HG03378 (cell line): ENCODE results near the gene LSM7.

Experiments used
- ATAC-seq: cut with Tn5 transposase; IDR thresholded peaks from one replicate; pipeline ENCODE4 v1.9.1; 2021; ENCODE audit warnings: mild to moderate bottlenecking, moderate library complexity; ENCODE audit not compliant: unreplicated experiment

LSM7 gene

DNA sequence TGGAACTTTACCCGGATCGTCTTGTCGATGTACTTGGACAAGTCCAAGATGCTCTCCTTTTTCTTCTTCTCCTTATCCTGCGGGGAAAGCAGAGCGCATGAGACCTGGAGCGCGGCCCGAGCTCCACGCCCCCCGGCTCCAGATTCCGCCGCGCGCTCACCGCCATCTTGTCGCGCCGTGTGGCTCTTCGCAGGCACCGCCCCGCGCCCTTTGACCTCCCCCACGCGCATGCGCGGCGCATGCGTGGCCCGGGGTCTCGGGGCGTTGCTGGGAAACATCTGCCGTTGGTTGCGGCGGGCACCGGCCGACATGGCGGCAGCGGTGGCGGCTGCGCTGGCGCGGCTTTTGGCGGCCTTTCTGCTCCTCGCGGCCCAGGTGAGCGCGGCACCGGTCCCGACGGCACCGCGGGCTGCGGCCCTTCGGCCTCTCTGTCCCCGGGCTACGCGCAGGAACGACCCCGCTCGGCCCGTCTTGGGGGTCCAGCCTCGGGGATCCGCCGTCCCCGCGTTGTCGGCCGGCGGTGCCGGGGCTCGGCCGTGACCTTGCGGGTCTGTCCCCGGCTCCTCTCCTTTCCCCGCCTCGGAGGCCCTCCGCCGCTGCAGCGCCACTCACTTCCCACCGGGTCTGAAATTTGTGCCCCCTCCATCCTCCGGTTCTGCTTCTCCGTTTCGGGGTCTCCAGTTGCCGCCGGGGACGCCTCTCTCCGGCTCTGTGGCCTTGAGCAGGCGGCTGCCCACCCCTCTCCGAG is at the start of gene LSM7, which contains the start of gene SPPL2B:
Gene LSM7 (minus strand): TSS at position 186 of the 748 bp plus-strand sequence. CDS start 20 bp downstream, at position 166.
Gene SPPL2B (plus strand): TSS at position 284 of the 748 bp plus-strand sequence. CDS start 26 bp downstream, at position 310.
- no peak for ATAC-seq

DNA sequence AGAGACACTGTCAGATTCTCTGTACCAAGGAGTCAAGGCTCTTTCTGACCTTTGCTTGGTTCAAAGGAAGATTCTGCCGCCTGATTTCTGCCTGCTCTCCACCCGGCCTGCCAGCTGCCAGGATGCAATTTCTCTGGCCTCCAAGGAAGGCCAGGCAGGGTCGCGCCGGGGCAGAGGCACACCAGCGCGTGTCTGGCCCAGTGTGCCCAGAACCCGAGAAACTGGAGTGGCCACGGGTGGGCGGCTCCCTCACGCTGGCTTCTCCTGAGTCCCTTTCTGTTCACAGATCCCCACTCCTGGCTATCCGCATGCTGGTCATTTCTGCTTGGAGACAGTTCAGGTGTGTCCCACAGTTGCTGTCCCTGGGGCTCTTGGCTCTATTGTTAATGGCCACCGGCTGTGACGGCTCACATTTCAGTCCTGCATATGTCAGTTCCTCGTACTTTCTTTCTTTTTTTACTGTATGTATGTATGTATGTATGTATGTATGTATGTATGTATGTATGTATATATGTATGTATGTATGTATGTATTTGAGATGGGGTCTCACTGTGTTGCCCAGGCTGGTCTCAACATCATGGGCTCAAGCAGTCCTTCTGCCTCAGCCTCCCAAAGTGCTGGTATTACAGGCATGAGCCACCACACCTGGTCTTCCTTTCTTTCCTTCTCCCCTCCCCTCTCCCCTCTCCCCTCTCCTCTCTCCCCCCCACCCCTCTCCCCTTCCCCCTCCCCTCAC is 48.6 kb upstream of the LSM7 start:
- ATAC-seq, result no peak

DNA sequence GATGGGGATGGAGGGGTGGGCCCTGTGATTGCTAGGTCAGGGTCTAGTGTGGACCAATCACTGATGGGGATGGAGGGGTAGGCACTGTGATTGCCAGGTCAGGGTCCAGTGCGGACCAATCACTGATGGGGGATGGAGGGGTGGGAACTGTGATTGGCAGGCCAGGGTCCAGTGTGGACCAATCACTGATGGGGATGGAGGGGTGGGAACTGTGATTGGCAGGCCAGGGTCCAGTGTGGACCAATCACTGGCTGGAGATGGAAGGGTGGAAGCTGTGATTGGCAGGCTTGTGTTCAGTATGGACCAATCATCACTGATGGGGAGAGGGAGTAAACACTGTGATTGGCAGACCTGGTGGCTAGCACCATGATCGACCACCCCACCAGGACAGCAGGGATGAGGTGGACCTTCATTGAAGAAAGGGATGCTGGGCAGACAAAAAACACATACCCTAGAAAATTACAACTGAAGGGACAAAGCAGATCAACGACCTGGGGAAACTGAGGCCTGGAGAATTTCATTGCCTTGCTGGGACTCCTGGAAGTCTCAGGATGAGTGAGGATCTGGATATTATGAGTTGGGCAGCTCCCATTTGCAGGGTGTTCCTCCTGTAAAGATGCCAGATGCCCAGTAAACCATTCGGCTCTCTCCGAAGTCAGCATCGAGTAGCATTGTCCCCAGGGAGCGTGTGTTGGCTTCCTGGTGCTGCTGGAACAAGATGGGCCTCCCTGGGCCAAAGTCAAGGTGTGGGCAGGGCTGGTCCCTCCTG is 47.2 kb upstream of the LSM7 start:
- no peak for ATAC-seq

DNA sequence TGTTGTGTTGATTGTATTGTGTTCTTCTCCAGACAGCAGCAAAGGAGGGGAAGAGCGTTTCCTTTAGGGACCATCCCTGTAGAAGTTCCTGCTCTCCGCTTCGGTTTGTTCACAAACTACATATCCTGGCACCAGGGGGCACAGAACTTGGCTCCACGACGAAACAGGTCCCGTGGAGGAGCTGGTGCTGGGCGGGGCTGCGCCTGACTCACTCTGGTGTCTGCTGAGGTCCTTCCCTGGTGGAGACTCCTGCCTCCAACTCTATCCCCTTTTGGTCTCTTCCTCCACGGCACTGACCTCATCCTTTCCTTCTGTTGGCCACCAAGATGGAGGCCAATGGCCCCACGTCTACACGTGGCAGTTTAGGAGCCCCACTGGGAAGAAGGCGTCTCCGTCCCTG is 46.4 kb upstream of the LSM7 start:
- ATAC-seq, result no peak

DNA sequence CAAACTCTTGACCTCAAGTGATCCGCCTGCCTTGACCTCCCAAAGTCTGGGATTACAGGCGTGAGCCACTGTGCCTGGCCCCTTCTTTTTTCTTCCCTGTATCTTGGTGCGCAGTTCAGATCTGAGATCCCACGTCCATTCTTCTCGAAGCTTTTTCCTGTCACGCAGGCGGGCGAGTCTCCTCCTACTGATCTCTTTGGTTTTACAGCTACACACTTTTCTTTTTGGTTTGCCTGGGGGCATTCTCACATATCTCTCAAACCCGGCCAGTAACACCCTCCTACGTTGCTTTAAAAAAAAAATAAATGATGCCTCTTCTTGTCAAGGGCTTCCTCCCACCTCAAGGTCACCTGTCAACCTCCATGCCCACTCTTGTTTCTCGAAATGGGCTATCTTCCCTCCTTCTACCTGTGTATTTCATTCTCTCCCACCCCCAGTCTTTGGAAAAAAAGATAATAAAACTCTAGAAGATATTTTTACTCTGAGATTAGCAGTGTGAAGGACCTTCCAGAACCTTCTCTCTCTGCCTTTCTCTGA is 43.8 kb upstream of the LSM7 start:
- no peak for ATAC-seq

DNA sequence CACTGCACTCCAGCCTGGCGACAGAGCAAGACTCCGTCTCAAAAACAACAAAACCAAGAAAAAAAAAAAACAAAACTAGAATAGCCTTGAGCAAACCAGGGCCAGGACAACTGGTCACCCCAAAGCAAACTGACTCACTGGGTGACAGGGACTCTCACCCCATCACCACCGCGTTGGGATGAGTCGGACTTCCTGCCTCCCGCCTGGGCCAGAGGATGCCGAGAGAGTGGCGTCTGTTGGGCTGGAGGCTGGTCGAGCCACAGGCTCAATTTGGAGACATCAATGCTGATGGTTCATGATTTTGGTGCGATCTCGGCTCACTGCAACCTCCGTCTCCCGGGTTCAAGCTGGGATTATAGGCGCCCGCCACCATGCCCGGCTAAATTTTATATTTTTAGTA is 43.3 kb upstream of the LSM7 start:
- ATAC-seq, result no peak

DNA sequence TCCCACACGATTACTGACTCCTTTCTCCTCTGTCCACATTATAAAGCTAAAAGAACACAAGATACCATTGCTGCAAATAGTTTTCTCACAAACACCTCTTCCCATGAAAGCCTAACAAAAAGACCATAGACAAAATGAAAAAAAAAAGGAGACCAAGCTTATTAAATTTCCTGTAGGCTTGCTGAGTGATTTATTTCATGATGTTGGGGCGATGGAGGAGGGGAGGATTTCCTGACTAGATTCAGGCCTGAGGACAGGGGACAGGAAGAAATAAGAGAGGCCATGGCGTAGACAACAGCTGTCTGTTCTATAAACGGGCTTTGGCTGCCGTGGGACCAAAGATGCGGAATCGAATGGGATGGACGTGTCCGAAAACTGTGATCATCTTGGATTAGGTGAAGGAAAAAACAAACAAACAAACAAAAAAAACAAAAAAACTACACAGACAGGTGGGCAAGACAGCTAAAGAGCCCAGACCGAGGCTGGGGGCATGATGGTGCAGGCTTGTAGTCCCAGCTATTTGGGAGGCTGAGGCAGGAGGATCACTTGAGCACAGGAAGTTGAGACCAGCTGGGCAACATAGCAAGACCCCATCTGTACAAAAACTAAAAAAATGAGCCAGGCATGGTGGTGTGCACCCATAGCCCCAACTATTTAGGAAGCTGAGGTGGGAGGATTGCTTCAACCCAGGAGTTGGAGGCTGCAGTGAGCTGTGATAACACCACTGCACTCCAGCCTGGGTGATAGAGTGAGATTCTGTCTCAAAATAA is 37.0 kb upstream of the LSM7 start:
- ATAC-seq, result no peak

DNA sequence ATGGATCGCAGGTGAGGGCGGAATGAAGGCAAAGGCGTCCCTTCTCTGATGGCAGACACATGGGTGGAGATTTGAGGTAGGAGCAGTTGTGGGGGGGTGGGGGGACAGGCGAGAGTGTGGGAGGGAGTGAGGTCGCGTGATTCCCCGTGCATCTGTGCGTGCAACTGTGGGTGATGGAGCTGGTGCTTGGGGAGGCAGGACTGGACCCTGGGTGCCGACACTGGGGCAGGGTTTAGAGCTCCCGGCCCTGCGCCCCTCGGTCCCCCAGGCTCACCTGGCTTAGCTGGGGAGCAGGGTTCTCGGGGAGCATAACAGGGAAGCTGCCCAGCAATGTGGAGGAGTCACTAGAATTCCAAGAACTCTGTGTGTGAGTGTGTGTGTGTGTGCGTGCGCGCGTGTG is 35.0 kb upstream of the LSM7 start:
- ATAC-seq, result no peak

DNA sequence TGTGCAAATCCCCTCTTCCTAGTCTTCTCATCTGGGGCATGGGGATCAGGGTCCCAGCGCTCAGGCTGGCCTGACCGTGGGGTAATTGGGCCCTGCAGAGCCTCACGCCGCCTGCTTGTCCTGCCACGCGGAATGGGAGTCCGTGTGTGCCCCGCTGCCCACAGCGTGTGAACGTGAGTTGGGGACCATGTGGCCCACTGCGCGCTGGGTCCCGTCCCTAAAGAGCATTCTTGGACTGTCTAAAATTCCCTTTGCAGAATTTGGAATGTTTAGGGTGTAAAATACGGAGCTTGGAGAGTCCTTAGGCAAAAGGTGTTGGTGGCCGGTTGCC is 34.5 kb upstream of the LSM7 start:
- no peak for ATAC-seq

DNA sequence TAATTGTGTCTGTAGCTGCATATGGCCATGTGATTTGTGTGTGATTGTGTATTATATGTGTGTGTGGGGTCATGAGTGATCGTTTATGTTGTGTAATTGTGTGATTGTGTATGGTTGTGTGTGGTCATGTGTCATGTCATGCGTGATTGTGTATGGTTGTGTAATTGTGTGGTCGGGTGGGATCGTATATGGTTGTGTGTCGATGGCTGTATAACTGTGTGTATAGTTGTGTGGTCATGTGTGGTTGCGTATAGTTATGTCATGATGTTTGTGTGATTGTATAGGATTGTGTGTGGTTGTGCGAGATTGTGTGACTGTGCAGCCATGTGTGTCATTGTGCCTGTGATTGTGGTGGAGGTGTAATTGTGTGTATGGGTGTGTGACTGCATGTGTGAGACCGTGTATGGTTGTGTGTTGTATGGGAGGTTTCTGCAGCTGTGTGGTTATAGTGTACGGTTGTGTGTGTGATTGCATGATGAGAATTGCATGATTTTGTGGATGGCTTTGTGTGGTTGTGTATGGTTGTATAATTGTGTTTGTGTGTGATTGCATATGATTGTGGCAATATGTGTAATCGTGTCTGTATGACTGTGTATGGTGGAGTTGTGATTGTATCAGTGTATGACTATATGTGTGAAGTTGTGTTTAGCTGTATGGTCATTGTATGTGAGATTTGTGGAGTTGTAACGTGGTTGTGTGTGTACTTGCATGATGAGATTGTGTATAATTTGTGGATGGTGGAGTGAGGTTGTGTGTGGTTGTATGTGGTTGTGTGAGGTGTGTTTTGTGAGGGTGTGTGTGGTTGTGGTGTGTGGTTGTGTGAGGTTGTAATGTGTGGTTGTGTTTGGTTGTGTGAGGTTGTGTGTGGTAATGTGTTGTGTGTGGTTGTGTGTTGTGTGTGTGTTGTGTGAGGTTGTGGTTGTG is 33.9 kb upstream of the LSM7 start:
- ATAC-seq, result no peak

DNA sequence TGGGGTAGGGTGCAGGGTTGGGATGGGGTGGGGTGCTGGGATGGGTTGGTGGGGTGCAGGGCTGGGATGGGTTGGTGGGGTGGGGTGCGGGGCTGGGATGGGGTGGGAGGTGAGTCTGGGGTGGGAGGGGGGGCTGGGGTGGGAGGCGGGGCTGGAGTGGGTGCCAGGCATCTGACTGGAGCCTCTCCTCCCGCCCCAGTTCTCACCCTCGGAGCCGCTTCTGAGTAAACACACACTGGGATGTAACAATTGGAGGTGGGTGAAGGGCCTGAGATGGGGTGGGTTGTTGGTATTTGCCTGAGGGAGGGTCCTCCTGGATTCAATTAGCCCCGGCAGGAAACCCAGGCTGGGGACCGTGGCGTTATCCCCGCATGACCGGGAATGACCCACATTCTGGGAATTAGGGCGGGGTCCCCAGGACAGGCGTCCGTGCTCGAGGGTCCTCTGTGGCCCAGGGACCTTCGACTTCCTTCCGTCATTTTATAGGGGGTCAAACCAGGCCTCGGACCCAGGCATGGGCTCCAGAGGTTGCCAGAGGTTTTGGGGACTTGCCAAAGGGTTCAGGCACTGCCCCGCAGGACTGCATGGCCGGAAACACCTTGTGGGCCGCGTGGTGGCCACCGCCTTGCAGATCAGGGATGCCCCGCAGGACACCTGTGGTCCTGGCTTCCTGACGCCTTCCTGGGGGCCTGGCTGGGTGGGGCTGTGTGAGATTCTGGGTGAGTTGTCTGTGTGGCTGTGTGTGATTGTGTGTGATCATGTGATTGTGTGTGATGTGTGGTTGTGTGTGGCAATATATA is 33.1 kb upstream of the LSM7 start:
- ATAC-seq, result no peak

DNA sequence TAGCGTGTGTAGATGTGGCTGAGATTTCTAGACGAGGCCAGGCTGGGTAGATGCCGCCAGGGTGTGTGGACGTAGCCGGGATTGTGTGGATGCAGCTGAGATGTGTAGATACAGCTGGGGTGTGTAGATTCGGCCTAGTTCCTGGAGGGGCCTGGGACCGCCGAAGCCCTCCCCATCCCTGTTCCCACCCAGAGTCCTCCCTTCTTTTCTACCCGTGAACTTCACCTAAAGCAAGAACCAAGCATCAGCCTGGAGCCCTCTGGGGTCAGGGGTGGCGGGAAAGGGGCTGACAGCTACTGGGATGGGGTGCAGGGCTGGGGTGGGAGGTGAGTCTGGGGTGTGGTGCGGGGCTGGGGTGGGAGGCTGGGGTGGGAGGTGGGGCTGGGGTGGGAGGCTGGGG is 32.4 kb upstream of the LSM7 start:
- no peak for ATAC-seq

DNA sequence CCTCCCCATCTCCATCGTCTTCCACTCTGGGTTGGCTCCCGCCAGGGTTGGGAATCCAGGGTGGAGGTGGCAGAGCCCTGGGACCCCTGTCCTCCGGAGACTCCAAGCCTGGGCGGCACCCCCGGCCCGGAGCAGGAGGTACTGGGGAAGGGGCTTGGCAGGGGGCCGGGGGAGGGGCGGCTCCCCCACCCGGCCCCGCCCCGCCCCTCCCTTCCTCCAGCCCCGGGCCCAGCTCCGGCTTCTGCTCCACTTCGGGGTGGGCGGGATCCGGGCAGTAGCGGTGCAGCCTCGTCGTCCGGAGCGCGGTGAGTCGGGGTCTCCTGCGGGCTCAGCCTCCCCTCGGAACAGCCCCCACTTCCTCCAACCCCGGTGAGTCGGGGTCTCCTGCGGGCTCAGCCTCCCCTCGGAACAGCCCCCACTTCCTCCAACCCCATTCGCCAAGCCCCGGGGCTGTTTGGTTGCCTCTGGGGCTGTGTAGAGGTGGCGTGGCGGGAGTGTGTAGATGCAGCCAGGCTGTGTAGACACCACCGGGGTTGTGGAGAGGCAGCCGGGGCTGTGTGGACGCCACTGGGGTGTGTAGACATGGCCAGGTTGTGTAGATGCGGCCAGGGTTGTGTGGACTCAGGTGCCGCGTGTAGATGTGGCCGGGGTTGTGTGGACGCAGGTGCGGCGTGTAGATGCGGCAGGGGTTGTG is 31.8 kb upstream of the LSM7 start, which contains the start of gene TMPRSS9:
Gene TMPRSS9 (plus strand): TSS at position 274 of the 694 bp plus-strand sequence. CDS start 29,521 bp downstream, outside the sequence.
- no peak for ATAC-seq

DNA sequence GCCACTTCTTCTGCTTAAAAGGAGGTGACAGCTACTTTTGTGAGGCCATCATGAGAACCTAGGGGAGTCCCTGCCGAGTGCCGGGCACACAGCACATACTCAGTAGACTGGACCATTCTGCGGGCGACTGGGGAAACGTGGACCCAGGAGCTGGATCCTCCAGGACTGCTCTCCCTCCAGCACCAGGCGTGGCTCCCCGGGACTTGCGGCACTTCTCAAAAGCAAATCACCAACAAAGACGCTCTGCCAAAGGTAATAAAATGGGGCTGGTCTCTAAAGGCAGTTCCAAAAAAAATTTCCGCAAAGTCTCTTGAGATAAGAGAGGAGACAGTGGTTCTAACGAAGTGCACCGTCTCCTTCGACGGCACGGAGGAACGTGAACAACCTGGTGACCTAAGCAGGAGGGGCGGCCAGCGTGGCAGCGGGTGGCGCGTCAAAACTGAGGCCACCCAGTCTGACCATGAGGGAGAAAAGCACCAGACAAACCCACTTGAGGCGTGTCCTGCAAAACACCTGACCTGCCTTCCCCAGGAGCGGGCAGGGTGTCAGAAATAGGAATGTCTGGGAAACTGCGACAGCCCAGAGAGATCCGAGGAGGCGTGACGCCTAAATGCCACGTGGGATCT is 30.3 kb upstream of the LSM7 start:
- ATAC-seq, result no peak

DNA sequence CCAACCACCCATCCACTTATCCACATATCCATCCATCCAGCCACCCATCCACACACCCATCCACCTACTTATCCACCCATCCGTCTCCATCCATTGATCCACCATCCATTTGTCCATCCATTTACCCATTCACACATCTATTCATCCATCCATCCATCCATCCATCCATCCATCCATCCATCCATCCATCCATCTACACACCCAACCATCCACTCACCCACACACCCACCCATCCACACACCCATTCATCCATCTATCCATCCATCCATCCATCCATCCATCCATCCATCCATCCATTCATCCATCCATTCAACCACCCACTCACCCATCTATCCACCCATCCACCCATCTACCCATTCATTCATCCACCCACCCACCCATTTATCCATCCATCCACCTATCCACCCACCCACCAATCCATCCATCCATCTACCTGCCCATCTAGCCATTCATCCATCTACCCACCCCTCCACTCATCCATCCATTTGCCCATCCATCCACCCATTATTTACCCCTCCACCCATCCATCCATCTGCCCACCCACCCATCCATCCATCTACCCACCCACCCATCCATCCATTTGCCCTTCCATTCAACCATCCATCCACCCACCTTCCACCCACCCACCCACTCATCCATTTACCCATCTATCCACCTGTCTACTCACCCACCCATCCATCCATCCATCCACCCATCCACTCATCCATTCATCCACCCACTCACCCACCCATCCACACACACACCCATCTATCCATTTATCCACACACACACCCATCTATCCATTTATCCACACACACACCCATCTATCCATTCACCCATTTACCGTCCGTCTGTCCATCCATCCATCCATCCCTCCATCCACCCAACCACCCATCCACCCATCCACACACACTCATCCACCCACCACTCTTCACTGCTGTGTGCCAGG is 29.2 kb upstream of the LSM7 start:
- ATAC-seq, result no peak

DNA sequence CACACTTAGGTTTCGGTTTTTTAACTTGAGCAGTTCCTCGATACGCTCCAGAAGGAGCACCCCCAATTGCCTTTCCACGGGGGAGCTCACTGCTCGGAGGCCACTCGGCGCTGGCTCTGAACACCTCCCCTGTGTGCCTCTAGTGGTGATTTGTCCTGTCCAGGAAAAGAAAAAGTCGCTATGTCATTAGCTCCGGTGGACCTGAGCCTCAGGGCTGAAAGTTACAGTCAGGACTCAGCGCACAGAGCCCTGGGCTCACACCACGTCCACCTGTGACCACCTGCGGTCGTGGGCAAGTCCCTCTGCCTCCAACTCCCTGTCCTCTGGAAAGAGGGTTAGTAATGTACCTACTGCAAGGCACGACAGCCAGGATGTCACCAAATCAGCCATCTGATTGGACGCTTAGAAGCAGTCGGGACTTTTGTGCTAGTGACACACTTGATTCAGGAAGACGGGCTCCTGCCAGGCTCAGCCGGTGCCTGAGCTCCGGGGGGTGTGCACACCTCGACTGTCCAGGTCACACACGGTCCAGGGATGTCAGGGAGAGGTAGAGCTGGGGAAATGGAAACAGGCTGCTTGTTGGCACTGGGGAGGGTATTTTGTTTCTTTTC is 27.8 kb upstream of the LSM7 start:
- no peak for ATAC-seq
